ENCODE results near the gene PRKCB.

DNA sequence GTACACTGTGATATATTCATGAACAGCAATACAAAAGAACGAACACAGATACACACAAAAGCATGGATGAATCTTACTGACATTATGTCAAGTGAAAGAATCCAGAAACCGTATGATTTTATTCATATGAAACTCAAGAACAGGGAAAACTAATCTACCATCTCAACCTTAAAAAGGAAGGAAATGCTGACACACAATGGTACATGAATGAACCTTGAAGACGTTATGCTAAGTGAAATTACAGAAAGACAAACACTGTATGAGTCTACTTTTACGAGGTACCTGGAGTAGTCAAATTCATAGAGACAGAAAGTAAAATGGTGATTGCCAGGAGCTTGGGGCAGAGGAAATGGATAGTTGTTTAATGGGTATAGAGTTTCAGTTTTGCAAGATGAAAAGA, 8.7 kb upstream of the PRKCB start:
- no peak for TF ChIP-seq POLR2A (IDR thresholded peaks at IDR 0.05)
- TF ChIP-seq, protein P1, sequence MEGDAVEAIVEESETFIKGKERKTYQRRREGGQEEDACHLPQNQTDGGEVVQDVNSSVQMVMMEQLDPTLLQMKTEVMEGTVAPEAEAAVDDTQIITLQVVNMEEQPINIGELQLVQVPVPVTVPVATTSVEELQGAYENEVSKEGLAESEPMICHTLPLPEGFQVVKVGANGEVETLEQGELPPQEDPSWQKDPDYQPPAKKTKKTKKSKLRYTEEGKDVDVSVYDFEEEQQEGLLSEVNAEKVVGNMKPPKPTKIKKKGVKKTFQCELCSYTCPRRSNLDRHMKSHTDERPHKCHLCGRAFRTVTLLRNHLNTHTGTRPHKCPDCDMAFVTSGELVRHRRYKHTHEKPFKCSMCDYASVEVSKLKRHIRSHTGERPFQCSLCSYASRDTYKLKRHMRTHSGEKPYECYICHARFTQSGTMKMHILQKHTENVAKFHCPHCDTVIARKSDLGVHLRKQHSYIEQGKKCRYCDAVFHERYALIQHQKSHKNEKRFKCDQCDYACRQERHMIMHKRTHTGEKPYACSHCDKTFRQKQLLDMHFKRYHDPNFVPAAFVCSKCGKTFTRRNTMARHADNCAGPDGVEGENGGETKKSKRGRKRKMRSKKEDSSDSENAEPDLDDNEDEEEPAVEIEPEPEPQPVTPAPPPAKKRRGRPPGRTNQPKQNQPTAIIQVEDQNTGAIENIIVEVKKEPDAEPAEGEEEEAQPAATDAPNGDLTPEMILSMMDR (IDR thresholded peaks at IDR 0.05) = no peak
